Subcutaneous adipose tissue (tissue), 4 donors: ENCODE results near the gene GCH1. TPM values are rescaled to one million over a fixed set of nuclear protein-coding genes. Genes with fewer than 3 reads are reported as not detected.

Experiments used
- total RNA-seq, 4 donors: library from RNA; depleted of rRNA; stranded (reverse); fragments of >200 nt; gene quantifications; one replicate each; pipeline ENCODE4 v1.1.0, GENCODE V29; 2016
- TF ChIP-seq, protein P1 (sequence below): fragments of 450-650 bp; IDR thresholded peaks from one replicate; pipeline ENCODE4 v1.5.1; 2016; ENCODE audit warnings: low read depth, mild to moderate bottlenecking, control low read depth, antibody characterized with exemption, moderate library complexity

Gene GCH1
- total RNA-seq, 4 donors from 2014 or later, result 2.6 to 7.6 (median 4.9) TPM

GRCh38 chr14:54828037-54828436 is 74.6 kb downstream of the GCH1 start:
- TF ChIP-seq, protein P1, sequence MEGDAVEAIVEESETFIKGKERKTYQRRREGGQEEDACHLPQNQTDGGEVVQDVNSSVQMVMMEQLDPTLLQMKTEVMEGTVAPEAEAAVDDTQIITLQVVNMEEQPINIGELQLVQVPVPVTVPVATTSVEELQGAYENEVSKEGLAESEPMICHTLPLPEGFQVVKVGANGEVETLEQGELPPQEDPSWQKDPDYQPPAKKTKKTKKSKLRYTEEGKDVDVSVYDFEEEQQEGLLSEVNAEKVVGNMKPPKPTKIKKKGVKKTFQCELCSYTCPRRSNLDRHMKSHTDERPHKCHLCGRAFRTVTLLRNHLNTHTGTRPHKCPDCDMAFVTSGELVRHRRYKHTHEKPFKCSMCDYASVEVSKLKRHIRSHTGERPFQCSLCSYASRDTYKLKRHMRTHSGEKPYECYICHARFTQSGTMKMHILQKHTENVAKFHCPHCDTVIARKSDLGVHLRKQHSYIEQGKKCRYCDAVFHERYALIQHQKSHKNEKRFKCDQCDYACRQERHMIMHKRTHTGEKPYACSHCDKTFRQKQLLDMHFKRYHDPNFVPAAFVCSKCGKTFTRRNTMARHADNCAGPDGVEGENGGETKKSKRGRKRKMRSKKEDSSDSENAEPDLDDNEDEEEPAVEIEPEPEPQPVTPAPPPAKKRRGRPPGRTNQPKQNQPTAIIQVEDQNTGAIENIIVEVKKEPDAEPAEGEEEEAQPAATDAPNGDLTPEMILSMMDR, result no peak

GRCh38 chr14:54823757-54824549 is 78.7 kb downstream of the GCH1 start:
- TF ChIP-seq, protein P1, result no peak

GRCh38 chr14:54822685-54823084 is 79.9 kb downstream of the GCH1 start:
- TF ChIP-seq, protein P1, result no peak

- TF ChIP-seq, protein P1, result no peak
These were observed 84.2 kb downstream of the GCH1 start for GRCh38 chr14:54818201-54819133.

- TF ChIP-seq, protein P1, result no peak
These were observed 85.1 kb downstream of the GCH1 start for GRCh38 chr14:54817506-54817905.

- TF ChIP-seq, protein P1, result no peak
These were observed 86.2 kb downstream of the GCH1 start for GRCh38 chr14:54816450-54816849.

- TF ChIP-seq, protein P1, result no peak
These were observed 87.1 kb downstream of the GCH1 start for GRCh38 chr14:54815515-54815914.
